GM12801 (cell line): Measurements from ENCODE around the gene DENND5B.

Source experiments
- CTCF ChIP-seq: IDR thresholded peaks from one replicate; pipeline ENCODE4 v1.5.1; 2011; ENCODE audit warnings: control low read depth; ENCODE audit not compliant: insufficient read length; ENCODE audit errors: extremely low read depth

DENND5B gene

GRCh38 chr12:31405021-31405420 lies 185.9 kb downstream of the DENND5B start:
- TF ChIP-seq CTCF: no peak

DNA sequence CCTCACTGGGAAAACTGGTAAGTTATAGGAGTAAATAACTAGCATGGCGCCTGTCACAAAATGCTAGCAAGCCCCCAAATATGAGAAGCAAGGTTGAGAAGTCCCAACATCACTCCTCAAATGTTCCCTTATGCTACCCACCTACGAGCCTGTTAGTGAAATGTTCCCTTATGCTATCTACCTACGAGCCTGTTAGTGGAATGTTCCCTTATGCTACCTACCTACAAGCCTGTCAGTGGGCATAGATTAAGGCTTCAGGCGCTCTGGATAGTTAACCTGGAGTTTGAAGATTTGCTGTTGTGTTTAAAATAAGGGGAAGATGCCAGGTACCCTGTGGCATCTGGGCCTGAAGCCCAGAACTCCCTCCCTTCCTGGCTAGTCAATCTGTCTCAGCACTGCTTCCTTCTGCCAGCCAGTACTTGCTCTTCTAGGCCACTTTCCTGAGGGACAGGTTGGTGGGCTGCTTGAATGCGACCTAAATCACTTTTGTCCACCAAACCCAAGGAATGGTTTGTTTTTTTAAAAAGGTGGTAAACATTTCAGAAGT lies 197.9 kb downstream of the DENND5B start:
- TF ChIP-seq CTCF: no peak

DNA sequence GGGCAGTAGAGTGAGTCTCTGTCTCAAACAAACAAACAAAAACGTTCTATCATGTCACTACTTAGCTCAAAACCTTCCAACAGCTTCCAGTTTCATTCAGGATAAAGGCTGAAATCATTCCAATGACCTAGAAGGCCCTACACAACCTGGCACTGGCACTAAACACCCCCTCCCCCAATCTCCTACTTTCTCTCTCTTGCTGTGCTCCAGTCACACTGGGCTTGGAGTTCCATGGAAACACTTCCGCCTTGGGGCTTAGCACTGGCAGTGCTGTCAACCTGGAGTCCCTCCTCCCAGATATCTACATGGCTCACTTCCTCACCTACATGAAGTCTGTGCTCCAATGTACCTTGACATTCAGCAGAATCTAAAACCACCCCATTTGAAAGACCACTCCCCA lies 199.9 kb downstream of the DENND5B start:
- no peak for TF ChIP-seq CTCF

DNA sequence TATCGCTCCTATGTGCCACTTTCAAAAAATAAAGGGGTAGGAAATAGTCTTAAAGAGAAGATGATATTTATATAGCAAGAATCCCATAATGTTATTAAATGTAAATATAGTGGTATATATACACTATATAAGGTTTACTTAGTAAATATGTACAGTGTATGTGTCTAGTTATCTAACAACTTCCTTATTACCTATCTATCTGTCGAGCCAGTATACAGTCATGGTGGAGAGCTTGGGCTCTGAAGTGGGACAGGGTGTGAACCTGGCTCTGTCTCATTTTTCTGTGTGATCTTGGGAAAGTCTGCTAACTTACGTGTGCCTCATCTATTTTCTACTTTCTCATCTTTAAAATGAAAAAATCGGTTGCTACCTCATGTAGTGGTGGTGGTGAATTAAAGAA lies 202.2 kb downstream of the DENND5B start:
- no peak for TF ChIP-seq CTCF

DNA sequence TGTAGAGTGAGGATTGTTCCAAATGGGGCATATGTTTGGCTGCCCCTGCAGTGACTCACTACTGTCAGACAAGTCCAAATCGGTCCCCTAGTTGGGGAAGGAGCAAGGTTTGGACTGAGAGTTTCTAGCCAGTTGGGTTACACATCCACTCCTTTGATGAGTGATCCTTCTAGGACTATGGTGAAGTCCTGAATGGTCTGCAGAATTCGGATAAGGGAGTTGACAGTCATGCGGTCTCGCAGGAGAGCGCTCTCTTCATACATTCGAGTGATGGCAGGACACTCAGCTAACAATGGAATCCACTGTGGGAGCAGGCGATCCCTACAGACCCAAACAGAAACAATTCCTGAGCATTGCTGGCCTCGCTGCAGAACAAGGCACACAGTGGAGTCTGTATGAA lies 203.5 kb downstream of the DENND5B start:
- TF ChIP-seq CTCF: no peak

GRCh38 chr12:31387011-31387410 lies 203.9 kb downstream of the DENND5B start:
- no peak for TF ChIP-seq CTCF

DNA sequence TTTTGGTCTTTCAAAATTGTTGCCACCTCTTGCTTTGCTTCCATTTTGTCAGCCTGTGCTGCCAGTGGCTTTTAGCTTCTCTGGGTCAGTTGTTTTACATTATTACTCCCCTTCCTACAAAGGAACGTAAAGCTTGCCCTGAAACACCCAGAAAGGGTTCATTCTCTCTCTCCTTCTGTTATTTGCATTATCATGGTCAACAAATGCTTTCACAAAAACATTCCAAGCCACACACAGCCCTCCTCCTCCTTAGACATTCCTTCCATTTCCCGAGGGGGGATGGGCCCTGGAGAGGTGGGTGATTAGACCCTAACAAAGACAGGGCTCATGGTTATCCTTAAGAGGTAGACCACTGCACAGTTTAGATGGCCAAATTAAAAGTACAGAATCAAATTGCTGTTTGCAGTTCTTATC lies 204.6 kb downstream of the DENND5B start:
- no peak for TF ChIP-seq CTCF

DNA sequence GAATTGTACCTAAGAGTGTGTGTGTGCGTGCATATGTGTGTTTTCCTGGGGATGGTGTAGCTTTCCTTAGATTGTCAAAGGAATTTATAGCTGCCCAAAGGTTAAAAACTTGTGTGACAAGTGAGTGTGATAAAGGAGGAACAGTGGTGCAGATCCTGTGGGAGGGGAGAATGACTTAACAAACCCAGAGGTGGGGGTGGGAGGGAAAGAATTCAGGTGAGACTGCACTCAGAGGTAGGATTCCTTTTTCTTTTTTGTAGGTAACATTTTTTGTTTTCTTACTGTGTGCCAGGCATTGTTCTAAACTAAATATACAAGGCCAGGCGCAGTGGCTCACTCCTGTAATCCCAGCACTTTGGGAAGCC lies 219.7 kb downstream of the DENND5B start:
- TF ChIP-seq CTCF: no peak
